Measurements from ENCODE around the gene GNRH2.
"Not testable (repeated sequence)": the region's sequence is repeated elsewhere in the genome, so short reads cannot be mapped to it uniquely, and the experiment has no call there.

GNRH2 gene

DNA sequence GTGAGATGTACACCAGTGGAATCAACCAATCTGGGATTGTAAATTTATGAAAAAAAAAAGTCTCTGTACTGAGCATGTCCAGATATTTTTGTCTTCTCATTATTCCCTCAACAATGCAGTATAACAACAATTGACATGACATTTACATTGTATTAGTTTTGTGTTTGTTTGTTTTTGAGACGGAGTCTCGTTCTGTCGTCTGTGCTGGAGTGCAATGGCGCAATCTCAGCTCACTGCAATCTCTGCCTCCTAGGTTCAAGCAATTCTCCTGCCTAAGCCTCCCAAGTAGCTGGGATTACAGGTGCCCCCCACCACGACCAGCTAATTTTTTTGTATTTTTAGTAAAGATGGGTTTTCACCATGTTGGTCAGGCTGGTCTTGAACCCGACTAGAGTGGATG is 31.9 kb downstream of the GNRH2 start:
- not testable (repeated sequence) for DNase-seq

DNA sequence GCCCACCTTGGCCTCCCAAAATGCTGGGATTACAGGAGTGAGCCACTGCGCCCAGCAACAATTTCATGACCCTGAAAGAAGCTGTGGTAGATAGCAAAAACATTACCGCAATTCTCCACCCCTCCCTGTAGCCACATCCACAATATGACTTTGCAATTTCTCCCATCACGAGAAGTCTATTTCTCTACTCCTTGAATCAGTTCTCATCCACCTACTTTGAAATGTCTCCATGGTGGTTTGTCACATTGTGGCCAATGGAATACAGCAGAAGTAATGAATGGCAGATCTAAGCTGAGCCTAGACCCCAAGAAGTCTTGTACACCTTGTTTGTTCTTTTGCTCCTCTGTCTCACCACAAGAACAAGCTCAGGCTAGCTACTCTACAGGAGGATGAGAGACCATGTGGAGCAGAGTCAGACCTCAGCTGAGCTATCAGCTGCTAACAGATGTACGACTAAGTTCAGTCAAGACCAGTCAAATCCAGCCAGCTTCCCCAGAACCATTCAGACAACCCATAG is 34.3 kb downstream of the GNRH2 start:
- DNase-seq, result no peak

DNA sequence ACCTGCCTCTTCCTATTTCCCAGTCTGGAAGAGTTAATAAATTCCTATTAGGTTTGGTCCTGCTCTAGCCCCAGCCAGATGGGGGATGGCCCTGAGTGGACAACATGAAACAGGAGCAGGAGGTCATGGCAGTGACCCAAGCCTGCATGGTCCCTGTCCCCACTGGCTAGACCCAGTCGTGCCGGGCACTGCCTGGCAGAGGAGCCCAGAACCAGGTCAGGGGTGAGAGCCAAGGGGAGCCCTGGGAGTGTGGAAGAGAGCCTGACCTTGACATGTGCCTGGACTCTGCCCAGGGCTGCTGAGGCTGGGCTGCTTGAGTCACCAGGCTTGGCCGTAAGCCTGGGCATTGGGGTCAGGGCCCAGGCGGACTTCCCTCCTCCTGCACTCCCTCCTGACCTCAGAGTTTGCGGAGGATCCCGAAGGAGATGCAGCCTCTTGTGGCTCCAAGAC is 37.5 kb downstream of the GNRH2 start:
- no peak for DNase-seq

DNA sequence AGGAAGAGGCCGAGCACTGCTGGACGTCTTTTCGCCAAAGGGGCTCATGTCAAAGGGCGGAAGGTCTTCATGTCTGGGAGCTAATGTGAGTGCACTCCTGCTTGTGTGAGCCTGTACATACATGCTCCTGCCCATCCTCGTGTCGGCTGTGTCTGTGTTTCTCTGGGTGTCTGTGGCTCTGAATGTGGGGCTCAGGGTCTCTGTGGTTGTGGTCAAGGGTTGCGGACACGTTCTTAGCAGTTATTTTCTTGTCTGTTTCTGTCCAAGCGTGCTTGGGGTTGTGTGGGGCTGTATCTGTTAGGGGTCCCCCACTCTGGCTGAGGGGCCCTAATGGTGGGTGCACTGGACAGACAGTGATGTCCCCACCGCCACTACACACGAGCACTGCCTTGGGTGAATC is 38.2 kb downstream of the GNRH2 start:
- DNase-seq, result no peak

DNA sequence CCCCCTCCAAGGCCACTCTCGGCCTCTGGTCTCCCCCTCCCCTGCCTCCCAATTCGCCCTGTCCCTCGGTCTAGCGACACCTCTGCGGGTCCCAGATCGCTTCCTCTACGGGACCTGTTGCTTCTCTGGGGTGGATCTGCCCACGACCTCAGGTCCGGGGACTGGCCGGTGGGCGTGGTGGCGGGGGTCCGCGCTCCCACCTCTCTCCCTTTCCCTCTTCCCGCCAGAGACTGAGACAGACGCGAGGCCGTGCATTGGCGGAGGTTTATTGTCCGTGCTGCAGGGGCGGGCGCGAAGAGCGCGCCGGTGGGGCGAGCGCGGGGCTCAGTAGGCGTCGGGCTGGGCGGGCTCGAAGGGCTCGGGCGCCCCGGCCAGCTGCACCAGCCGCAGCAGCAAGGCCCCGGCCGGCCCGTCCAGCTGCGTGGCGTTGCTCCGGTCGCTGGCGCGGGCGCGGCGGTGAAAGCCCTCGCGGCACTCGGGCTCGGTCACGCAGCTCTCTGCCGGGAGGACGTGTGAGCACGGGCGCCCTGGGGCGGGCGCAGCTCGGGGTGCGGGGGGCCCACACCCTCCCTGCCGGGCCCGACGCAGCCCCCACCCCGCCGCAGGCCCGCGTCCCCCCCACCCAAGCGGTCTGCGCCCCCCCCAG is 39.0 kb downstream of the GNRH2 start:
- no peak for DNase-seq

DNA sequence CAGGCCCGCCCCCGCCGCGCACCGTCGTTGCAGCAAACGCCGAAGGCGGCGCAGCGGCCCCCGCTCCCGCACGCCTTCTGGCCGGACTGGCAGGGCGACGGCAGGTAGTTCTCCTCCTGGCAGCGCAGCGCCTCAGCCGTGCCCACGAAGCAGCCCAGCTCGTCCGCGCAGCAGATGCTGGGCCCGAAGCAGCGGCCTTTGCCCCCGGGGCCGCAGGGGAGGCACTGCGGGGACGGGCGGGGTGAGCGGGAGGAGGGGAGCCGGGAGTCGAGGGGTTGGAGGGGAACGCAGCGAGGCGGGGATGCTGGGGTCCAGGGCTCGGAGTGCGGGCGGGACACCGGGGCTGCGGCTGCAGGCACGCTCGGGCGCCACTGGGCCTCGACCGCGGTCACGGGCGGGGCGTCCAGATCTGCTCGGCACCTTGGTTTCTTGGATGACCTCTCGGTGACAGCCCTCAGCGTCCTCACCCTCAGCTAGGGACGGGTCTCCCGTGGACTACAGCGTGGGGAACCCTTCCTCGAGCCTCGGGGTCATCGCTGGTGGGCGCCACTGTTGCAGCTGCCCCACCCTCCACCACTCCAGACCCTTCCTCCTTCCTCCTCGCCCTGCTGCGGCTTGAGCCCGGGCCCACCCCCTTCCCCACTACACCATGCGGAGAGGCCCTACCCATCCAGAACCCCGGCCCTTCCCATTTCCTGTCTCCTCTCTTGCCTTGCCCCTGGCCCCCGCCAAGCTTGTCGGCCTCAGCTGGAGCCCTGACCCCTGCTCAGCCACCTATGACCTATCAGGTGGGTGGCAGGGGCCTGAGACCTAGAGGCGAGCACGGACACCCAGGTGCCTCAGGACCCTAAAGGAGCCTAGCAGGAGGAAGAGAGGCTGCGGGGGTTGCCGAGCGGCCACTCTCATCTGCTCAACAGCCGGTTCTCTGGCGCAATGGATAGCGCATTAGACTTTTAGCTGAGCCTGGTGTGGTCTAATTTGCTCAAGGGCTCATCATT is 39.8 kb downstream of the GNRH2 start:
- no peak for DNase-seq

DNA sequence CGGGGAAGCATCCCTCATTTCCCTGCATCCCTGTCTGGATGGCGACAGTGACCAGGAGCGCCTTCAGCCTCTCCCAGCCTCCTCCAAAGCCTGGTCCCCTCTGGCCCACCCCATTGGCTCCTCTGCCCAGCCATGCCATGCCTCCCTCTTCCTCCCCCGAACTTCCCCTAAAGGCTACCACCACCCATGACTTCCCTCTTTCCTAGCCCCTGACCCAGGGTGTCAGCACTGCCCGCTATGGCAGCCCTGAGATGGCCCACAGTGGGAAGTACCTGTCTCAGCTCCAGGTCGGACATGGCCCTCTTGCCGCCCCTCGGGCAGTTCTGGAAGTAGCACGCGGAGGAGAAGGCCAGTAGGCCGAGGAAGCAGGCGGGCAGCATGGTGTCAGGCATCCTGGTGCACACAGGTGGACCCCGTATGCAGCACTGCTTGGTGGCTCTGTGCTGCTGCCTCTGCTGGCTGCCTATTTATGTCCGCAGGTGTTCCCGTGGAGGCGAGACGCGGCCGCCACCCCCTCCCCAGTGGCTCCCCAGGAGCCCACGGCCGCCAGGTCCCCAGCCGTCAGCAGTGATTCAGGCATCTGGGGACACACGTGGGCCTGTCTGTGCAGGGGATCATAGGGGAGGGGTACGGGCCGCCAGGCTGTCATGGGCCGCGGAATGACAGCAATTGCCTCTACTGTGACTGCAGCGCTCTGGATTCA is 41.0 kb downstream of the GNRH2 start, which contains the start of gene AVP:
TSS of gene AVP (minus strand) at position 442 of the 703 bp plus-strand sequence. CDS start at position 392, 50 bp downstream.
- DNase-seq, result no peak

DNA sequence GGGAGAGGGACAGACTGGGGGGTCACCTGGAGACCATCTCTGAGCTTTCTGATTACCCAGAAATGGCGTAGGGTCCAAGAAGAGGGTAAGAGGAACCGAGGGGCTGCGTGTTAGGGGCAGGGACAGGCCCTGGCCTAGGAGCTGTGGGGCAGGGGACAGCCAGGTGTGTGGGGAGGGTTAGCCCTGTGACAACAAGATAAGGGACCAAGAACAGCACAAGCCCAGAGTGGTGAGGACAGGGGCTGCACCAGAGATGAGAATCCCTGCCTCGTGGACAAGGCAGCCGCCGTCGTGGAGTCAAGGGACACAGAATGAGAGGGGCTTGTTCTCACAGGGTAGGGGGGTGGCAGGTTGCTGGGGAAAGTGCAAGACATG is 41.6 kb downstream of the GNRH2 start:
- no peak for DNase-seq

DNA sequence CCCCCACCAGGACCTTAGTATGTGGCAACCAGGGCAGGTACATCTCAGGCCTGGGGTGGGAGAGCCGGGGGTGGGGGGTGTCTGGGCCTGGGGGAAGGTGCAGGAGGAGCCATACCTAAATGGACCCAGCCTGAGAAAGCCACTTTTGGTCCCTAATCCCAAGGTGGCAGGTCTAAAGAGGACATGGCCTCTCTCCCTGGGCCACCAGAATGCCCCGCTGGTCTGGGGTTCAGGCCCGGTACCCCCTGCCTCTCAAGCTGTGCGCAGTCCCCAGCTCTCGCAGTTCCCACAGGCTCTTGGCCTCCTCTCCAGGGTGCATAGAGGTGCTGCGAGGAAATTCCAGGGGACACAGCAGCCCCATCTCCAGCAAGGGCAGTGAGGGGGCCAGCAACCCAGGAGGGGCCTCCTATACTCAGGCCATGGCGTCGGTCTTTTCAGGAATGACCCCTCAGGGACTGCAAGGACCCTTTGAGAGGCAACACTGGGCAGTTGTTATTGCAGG is 42.2 kb downstream of the GNRH2 start:
- DNase-seq, result no peak

DNA sequence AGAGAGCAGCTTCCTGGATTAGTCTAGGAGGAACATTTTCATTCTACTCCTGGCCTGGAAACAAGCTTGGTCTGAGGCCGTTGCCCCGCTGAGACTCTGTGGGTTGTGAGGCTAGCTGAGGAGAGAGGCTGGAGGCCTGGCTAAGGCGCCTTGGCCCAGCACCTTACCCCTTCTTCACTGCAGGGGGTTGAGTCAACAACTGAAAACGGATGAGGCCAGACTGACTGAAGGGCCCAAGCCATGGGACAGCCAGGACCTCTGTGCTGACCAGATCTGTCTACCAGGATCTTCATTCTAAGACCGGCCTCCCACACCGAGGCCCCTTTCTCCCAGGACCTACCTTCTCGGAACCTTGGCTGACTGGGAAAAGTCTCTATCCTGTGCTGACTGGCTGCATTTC is 44.6 kb downstream of the GNRH2 start:
- no peak for DNase-seq

DNA sequence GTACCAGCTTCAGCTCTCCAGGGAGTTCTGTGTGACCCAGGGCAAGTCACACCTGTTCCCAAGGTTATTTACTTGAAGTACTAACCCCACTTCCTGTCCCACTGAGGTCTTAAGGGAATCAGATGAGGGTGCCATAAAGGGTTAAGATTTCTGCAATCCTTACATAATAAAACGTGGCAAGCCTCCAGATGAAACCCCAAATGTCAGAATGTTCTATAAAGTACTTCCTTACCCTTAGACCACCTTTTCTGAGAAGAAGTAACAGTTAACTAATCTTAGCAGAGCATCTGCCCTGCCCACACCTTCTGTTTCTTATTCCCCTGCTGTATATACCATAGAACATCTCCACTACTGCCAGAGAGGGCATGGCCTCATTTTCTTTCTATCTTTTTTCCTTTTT is 47.1 kb downstream of the GNRH2 start:
- no peak for DNase-seq

DNA sequence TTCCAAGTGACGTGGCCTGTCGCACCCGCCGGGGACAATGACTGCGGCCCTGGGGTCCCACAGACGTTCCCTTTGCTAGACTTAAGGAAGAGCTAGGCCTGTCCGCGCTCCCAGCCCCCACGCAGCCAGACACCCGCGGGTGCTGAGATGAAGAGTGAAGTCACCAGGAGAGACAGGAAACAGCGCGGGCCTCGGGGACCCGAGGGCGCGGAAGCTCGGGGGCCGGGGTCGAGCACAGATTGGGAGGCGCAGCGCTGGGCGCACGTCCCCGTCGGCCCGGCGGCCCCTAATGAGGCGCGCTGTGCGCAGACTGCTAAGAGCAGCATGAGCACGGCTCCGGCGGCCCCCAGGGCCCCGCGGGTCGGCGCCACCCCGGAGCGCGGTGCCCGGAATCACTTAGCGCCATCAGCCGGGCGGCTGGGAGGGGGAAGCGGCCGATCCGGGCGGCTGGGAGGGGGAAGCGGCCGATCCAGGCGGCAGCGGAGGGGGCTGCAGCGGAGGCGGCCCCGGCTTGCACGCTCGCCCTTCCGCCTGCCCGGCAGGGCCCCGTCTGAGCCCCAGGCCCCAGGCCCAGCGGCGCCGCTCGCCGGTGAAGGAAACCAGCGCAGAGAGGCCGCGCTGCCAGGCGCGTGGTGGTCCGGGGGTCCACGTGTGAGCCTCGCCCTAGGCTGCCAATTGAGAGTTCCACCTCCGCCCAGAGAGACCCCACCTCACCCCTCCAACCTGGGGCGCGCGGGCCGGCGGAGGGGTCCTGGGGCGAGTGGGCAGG is 49.4 kb downstream of the GNRH2 start:
- DNase-seq, result peak; percentile 43

DNA sequence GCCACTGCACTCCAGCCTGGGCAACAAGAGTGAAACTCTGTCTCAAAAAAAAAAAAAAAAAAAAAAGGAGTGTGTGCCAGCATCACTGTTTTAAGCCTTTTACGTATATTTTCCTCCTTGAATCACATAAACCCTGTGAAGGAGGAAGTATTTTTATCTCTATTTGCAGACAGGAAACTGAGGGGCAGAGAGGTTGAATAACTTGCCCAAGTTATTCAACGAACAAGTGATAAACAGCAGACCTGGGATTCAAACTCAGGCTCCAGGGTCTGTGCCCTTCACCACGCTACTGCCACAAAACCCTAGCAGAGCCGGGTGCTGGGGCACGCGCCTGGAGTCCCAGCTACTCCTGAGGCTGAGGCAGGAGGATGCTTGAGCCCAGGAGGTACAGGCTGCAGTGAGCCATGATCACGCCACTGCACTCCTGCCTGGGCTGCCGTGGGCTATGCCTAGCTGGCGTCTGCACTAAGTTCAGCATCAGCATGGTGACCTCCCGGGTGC is 50.5 kb downstream of the GNRH2 start:
- no peak for DNase-seq

DNA sequence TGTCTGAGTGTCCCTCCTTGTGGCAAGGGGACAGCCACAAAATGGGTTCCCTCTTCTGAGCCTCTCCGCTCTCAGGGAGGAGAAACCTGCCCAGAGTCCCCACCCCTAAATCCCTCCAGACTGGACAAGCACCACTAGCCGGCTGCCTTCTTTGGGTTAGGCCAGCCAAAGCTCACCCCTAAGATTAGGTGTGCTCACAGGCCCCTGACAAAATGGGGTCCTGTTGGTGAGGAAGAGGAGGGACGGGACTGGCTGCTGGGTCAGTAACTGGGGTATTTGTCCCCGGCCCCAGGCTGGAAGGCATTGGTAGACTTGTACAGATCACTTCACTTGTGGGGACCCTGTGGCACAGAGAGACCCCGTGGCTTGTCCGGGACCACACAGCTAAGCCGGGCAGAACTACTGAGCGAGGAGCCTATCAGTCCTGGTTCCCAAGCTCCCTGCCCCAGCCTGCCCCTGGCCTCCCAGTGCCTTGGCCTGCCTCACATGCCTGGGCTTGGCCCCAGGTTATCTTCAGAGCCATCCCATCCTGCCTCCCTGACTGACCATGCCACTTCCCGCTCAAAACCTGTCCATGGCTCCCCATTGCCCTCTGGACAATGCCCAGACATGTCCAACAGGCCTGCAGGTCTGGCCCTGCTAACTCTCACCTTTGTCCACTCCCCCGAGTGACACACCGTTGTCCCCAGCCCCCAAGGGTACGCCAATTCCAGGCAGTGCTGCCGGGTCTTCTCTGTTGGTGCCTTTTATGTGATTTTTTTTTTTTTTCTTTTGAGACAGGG is 51.6 kb downstream of the GNRH2 start:
- no peak for DNase-seq
